HG03439 (cell line): ENCODE measurements around the gene QPCT.

Experiments
- ATAC-seq: cut with Tn5 transposase; IDR thresholded peaks from one replicate; pipeline ENCODE4 v1.9.1; 2021; ENCODE audit warnings: mild to moderate bottlenecking, moderate library complexity; ENCODE audit not compliant: unreplicated experiment

Gene QPCT

DNA sequence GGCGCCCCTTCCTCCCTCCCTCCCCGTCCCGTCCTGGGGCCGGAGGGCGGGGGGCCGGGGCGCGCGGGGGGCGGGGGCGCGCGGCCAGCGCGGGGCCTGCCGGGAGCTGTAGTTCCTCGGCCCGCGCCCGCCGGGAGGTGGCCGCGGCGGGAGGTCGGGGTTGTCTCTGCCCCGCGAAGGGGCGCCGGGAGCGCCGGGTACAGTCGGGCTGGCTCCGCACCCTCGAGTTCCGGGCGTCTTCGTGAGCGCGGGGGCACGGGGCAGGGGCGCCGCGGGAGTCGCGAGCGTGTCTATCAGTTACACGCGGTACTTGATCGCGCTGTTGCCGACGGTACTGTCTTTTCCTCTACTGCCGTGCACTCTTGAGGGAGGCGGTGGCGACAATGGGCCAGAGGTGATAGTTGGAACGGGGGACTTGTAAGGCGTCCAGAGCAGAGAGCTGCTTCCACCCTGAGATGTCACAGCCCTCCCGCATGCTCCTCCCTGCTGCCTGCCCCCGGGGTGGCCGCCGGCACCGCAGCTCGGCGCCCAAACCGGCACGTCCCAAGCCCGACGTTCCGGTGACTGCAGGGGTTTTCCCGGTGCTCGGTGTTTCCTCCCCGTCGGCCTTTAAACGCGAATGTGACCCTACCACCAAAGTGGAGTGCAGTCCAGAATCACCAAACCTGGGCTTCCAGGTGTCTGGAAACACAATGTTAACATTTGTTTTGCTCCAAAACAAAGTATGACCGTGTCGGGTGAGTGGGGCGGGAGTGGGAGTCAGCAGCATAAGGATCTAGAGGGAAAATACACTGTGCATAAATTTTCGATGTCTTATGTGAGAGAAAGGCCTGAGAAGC, 19.4 kb upstream of the QPCT start, which contains the start of gene PRKD3:
Gene PRKD3 (minus strand): TSS at position 48 of the 839 bp plus-strand sequence. CDS start 8,309 bp downstream, outside the sequence.
- ATAC-seq, result peak; percentile 72

DNA sequence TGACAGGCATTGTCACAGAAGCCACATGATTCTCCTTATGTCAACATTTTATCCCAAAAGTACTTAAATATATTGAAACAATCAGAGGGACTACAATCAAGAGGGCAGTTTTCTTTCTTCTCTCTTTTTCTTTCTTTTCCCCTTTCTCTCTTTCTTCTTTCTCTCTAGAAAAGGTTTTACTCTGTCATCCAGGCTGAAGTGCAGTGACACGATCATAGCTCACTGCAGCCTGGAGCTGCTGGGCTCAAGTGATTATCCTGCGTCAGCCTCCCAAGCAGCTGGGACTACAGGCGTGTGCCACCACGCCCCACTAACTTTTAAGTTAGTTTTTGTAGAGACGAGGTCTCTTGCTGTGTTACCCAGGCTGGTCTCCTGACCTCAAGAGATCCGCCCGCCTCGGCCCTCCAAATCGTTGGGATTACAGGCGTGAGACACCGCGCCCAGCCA, 18.8 kb upstream of the QPCT start:
- no peak for ATAC-seq

DNA sequence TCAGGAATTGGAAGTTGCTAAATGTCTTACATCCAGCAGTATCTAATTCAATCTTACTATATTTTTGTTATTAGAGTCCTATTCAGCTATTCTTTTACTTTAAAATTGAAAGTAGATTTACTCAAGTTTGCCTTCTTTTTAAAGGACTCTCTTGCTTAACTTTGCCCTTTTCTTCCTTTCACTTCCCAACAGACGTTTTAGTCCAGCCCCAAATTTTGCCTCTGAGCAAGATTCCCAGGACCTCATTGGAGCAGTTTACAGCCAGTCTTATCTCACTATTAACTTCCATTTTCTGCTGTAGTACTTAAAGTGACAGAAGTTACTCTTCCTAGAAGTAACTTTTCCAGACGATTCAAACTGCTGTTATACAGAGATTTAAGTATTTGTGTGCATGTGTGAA, 18.1 kb upstream of the QPCT start:
- ATAC-seq, result no peak

DNA sequence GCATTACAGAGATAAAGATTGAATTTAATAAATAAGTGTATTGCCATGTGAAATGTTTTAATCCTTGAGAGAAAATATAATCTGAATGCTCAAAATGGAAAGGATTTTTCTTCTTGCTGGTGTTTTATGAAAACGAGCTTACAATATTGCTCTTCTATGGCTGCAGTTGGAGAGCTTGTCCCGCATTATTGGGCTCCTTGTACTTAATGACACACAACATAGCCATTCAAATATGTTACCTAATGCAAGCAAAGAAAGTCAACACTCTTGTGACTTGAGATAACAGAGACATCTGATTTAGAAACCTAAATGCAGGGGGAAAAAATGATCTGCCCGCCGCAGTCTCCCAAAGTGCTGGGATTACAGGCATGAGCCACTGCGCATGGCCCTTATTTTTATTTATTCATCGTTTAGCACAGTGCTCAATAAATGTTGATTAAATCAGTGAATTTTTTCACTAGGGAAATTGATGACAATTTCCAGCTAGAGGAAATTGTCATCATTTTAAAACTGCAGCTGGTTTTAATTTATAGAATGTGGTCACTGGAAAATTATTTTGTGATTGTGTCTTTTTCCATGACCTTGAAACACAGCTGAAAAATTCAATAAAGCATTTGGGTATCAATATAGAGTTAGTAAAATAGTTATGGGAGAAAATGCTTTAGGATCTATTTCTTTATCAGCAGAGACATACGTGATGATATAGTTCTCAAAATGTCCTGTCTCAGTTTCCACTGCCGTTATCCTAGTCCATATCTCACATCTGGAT, 17.4 kb upstream of the QPCT start:
- no peak for ATAC-seq

DNA sequence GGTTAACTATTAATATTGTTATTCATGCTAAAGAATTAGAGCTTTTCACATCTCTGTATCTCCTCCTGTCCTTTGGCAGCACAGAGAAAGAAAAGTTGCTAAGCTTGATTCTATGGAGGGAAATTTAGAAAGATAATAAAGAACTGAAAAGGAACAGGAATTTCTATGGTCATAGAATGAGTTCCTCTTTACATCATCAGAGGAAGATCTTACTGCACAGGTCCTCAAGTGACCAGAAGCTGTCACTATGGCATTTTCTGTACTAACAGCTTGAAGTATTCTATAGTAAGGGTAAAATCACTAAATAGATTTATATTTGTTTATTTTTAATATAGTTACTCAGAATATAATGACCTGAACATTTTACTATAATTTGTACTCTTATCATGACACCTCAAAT, 13.7 kb upstream of the QPCT start:
- ATAC-seq, result no peak

DNA sequence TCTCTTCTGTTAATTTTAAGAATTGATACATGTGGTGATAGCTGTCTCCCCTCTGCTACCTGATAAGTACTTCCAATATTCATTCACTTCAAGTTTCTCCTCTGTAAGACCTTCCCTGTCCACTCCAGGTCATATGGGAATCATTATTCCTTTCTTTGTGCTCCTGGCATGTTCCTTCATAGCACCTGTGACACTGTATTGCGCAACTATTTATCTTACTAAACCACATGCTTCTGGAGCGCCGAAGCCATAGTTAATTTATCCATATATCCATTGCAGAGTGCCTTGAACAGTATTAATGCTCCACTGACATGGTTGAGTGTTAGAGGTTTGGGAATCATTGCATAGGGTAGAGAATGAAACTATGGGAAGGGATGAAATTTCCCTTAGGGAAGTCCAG, 11.9 kb upstream of the QPCT start:
- ATAC-seq, result no peak

DNA sequence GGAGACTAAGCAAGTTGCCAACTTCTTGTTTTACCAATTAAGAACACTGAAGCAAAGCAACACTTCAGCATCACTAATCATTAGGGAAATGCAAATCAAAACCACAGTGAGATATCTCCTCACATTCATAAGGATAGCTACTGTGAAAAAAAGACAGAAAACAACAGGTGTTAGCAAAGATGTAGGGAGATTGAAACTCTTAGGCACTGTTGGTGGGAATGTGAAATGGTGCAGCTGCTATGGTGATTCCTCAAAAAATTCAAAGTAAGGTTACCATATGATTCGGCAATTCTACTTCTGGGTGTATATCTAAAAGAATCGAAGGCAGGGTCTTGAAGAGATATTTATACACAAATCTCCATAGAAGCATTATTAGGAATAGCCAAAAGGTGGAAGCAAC, 11.2 kb upstream of the QPCT start:
- ATAC-seq, result no peak

DNA sequence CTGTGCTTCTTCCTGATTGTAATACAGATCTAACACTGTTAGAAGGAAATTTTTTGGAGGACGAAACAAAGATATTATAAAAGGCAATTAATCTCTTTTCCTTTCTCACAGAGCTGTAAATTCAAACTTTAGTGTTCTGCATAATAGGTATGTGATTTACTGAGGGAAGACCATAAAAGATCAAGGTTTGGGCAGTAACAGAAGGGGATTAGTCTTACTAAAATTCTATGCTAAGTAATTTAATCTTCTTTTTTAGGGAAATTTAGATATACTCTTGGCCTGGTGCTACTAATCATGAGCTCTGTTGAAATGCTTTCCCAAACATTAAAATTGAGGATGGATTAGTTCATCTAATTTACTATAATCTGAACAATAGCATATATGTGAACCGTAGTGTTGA, 8.8 kb upstream of the QPCT start:
- ATAC-seq, result no peak

DNA sequence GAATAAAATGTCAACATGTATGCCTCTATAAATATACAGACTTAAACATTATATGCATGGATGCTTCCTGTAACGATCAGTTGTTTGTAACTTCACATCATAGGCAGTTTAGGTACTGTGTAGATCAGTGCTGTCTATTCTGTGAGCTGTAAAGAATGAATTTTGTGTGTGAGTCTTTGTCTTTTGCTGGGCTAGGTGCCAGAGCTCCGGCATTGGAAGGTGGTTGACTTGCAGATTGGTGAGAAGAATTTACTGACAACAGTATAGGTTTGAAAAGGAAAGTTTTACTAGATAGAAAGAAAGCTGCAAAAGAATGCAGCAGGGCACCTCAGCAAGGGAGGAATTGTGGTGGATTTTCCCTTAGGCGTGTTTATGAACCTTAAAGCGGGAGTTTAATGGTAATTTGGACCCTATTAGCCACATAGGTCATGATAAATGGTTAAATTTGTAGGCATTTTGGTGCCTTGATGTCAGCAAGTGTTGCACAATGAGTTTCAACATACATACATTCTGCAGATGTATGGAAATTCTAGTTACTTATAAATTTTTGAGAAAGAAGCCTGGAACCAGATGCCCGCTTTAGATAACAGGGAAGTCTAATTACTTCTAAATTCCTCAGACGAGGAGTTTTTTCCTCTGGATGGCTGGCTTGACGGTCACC, 6.7 kb upstream of the QPCT start:
- ATAC-seq, result no peak

DNA sequence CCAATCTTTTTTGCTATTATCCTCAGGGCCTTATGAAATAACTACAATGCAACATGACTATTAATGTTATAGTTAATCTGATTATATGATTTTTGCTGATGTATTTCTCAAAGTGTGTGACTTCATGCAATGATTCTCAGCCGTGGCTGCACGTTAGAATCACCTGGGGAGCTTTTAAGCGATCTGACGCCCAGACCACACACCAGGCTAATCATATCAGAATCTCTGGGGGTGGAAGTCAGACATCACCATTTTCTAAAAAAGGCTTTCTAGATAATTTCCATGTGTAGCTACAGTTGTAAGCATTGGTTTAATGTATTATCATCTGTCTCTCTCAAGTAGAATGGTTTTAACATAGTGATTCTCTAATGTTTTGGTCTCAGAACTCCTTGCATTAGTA, 5.5 kb upstream of the QPCT start:
- no peak for ATAC-seq

DNA sequence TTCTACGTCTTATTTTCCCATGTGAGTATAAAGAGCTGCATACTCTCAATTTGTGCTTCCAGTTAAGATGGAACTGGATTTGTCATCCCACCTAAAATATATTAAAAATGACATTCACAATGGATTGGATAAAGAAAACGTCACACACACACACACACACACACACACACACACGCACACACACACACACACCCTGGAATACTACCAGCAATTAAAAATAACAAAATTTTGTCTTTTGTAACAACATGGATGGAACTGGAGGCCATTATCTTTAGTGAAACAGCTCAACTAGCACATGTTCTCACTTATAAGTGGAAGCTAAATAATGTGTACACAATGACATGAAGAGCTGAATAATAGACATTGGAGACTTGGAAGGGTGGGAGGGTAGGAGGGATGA, 3.8 kb upstream of the QPCT start:
- ATAC-seq, result no peak

DNA sequence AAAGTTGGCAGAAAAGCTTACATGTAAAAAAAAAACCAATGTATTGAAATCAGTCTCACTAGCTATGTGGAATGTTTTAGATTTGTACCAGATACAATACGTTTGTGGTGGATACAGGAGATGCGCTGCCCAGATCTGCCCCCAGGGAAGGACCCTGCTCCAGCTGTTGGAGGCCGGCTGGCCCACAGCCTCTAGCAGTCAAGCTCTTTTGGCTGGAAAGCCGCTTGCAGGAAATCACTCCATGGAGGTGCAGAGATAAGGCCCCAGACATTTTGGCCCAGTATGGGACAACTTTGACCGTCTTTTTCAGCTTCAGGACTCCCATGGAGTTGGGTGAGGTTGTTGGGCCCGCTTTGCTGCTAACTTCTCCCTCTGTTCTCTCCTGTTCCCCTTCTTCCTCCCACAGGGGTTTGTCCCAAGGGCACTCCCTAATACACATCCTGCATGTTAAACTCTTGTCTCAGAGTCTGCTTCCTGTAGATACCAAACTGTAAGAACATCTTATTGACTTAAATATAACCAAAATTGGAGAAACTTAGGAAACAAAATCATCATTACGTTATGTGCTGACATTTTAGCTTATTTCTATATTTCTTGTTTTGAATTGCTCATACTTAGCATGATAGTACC, 1.7 kb upstream of the QPCT start:
- no peak for ATAC-seq

DNA sequence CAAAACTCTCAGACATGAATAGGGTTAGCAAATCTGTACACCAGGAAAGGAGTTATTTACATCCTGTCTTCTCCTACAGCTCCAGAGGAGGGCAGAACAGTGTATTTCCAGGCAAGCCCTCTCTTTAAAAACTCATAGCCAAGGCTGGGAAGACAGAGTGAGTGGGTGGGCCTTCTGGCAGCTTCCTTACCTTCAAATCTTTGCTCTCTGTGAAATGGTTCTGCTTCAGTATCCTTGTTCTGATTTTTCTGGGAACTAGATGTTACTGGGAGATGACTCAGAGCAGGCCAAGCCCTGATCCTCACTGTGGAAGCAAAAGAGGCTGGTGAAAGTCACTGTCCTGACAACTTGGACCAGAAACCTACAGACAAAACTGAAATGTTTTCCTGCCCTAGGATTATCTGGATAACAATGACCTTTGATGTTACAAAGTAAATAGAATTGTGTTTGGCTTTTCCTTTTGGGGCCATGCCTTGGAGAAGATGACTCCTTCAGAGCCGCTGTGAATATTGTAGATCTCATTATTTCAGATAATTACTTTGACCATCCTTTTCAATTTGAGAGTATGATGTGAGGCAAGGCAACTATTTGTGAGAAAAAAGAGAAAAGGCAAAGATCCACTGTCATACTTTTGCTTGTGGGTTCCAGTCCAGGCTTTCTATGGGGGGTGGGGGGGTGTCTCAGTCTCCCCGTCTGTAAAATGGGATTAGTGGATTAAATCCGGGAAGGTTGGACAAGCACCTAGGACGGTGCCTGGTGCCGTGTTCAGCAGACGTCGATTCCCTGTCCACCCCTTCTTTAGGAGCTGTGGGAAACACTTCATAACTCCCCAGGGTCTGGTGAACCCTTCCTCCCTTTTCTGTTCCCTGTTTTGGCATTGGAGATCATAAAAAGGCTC, 644 bp upstream of the QPCT start:
- no peak for ATAC-seq

DNA sequence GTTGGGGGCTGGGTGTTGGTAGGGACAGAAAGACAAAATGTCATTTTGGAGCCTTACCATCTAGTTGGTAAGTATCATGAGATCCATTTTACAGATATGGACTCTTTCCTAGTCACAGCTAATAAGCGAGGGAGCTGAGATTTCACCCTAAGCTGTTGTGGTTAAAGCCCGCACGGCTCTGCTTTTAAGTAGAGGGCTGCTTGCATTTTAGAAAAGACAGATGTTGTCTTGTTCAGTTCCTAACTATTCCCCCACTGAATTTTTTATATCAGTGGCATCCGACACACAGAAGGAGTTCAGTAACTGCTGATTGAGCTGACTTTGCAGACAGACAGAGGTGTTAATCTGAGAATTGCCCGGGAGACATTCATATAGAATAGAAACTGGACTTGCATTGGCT, 3.7 kb downstream of the QPCT start:
- no peak for ATAC-seq

DNA sequence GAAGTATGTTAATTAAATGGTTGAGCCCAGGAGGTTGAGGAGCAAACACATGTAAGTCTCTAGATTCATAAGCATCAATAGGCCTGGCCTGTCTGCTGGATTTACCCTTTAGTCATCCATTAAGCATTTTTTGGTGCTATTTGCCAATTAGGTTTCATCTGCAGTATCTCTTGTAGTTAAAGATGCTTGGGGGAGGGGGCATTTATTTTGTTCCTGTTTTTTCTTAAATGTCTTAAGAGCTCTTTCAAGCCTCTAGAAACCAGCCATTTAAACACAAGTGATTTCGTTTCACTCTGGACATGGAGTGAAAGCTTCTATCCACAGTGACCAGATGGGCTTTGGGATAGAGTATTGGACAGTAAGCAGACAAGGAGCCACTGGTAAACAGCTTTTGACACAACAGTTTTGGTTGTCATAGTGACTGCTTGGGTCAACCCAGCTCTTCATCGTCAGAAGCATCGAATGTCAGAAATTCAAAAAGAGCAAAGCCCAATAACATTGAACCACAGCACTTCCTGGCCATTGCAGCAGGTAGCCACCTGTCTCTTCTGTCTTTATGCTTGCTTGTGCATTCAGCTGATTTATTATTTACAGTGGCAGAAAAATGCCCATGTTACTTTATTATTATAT, 4.9 kb downstream of the QPCT start:
- ATAC-seq, result no peak

DNA sequence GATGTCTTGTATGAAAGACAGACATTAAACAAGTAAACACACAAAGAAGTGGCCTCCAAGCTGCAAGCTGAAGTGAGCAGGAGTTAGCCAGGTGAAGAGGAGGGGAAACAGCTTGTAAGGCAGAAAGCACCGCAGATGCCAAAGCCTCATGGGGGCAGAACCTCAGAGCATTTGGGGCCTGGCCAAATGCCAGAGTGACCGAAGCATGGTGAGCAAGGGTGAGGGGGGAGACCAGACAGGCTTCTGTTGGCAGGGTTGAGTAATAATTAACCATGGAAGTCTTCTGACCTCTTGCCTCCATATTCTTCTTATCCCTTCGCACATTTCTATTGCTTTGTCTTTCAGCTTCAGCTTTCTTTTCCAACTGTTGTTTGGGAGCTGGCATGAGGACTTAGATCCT, 5.6 kb downstream of the QPCT start:
- peak; percentile 59 for ATAC-seq

DNA sequence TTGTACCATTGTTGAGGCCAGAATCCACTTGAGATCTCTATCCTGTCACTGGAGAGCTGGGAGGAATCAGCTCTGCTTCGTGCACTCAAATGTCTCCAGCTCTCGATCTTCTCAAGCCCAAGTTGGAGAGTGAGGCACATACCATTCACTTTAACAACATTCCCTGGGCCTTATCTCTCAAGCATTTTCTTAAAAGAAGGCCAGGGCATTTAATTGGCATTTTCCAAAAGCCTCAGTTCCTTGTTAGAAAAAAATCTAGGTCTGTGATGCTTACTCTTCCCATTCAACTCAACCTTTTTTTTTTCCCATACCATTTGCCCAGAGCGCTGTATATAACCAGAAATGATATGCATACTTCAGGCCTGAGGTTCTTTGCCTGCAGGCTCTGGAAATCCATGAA, 10.1 kb downstream of the QPCT start:
- no peak for ATAC-seq

DNA sequence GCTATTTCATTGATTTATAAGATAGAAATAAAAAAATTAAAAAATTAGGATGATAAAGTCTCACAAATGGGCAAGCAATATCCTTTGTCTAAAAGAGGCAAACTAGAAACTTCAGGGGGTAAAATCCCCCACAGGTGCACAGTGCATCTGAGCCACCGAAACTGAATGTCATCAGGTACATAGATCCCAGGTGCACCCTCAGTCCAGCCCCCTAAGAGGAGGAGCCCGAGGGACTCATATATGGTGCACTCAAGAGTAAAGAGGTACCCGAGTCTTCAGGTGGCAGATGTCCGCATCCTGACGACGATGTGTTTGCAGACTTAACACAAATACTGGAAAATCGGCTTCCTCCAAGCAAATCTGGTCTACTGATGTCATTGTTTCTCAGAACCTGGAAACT, 11.3 kb downstream of the QPCT start:
- ATAC-seq, result no peak

DNA sequence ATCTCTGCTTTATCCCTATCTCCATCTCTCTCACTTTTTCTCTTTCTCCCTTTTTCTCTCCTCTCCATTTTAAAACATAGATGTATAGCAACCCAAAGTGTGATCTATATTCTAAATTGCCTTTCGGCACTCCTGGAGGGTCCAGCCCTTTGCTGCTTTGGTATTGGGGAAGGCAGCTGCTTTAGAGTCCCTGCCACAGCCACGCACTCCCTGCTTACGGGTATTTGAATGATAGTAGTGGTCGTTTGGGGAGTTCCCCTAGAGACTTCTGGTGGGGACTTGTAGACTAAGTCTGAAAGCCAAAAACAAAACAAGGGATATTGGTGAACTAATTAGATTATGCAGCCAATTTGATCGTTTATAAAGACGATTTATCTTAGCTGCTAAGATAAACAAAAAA, 11.9 kb downstream of the QPCT start:
- ATAC-seq, result no peak

DNA sequence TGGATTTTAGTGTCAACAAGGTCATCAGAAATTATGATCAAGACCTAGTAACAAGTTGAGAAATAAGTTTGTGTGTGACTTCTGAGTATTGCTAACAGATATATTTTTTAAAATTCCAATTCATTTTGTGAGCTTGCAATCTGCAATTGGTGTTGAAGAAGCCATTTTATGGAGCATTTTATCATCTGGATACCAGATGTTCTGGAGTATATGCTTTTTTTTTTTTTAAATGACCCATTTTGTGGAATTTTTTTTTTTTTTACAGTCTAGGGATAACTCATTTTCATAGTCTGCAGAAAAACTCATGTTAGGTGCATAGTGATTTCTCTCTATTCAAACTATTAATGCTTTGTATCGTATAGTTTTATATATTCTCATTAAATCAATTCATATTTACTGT, 12.6 kb downstream of the QPCT start:
- ATAC-seq, result no peak
